GM20000 (cell line): ENCODE data around the gene HOGA1.

ENCODE experiments used
- DNase-seq: peaks from one replicate; pipeline ENCODE4 v3.0.0; 2012; ENCODE audit warnings: low spot score
- CTCF ChIP-seq: IDR thresholded peaks from 2 replicates; pipeline ENCODE4 v1.5.1; 2012; ENCODE audit warnings: mild to moderate bottlenecking, control low read depth; ENCODE audit errors: extremely low read depth, missing control alignments

Gene HOGA1

DNA sequence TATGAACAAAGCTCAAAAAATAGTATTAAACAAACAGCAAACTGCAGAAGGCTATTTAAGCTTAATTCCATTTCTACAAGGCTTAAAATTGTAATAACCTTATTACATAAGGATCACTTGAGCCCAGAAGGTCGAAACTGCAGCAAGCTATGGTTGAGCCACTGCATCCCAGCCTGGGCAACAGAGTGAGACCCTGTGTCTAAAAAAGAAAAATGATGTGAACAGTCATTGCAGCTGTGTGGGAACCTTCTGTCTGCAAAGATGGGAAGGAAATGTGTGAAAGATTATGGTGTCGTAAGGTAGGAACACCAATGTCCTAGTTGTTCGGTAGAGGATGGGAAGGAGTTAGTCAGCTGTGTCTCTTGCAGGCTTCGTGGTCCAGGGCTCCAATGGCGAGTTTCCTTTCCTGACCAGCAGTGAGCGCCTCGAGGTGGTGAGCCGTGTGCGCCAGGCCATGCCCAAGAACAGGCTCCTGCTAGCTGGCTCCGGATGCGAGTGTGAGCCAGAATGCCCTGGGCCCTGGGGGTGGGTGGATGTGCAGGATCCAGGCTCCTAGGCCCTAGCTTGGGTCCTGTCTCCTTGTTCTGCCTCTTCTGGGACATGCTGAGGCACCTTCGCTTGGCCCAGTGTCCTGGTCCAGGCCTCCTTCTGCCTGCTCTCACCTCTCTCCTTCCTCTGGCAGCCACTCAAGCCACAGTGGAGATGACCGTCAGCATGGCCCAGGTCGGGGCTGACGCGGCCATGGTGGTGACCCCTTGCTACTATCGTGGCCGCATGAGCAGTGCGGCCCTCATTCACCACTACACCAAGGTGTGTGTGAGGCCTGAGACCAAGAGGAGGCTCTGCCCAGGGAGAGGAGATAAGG is 14.4 kb downstream of the HOGA1 start:
- TF ChIP-seq CTCF = no peak
- DNase-seq = no peak

GRCh38 chr10:97599272-97599619 is 15.1 kb downstream of the HOGA1 start:
- no peak for TF ChIP-seq CTCF
- no peak for DNase-seq

DNA sequence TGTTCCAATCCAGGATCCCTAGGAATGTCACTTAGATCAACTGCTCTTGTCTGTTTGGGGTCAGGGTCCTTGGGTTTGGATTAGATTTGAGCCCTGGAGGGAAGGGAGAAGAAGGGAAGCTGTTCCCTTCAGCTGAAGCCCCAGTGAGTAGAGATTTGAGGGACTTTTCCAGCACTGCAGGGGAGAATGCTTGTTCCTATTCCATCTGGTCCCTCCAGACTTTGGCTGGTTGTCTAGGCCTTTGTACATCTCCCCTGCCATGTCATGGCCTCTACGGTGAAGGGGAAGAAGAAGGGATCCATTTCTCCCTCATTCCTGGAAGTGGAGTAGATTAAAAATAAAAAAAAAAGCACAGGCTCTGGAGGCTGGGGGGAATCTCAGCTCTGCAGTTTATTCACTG is 16.4 kb downstream of the HOGA1 start:
- no peak for TF ChIP-seq CTCF
- no peak for DNase-seq

- no peak for DNase-seq
- TF ChIP-seq CTCF = no peak
Measured at GRCh38 chr10:97601268-97602215, 17.4 kb downstream of the HOGA1 start.

- DNase-seq = no peak
- no peak for TF ChIP-seq CTCF
Measured at GRCh38 chr10:97607095-97607636, 23.0 kb downstream of the HOGA1 start.

DNA sequence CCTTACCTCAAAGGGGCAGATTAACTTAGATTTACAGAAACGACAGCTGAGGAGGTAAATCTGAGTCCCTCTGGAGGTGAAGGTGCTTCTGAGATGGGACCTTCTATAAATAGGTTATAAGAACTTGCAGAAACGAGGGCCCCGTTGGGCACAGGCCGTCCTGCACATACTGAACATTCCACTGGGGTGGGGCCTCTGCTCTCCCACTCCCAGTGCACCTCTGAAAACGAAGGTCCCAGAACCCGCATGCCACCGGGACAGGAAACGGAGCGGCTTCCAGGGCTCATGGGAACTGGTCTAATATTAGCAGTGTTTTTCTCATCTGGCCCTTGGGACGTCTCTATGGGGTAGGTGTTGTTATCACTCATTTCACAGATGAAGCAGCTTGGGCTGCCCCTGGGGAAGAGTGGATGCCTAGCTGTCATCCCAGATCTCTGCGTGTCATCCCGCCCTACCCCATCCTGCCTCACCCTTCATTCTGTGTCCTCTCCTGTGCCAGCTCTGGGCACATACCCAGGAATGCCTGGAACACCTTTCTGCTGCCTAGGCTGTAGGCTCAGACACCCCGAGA is 24.9 kb downstream of the HOGA1 start:
- TF ChIP-seq CTCF = no peak

More for the DNA sequence above, 24.9 kb downstream of the HOGA1 start:
- DNase-seq = no peak
